ENCODE results near the gene RBM27. TPM values are rescaled to one million over a fixed set of nuclear protein-coding genes. Genes with fewer than 3 reads are reported as not detected.
"Not testable (repeated sequence)": the region's sequence is repeated elsewhere in the genome, so short reads cannot be mapped to it uniquely, and the experiment has no call there.

The RBM27 gene
- total RNA-seq, 4 donors from 2014 or later: 8.5 to 23.1 (median 13.9) TPM

DNA sequence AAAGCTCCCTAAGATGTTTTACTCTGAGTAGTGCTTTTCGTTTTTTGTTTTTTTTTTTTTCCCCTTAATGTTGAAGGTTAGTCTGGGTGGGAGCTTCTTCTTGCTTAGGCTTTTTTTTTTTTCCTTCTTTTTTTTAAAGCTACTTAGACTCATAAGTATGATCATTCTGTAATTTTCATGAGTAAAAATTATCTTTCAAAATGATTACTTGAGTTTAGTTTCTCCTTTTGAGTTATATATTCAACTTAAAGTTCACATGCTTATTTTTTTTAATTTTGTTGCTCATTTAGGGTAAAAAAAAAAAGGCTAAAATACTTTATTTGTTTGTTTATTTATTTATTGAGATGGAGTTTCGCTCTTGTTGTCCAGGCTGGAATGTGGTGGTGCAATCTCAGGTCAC is 2.9 kb downstream of the RBM27 start:
- no peak for DNase-seq
- WGBS, 2 donors: 50 to 67% methylated on average over 2 of the region's 2 CpGs
- intact Hi-C loops (cut with DNase I): no loop called here
- Histone ChIP-seq H3K4me1 (peaks cover 21 to 75% (median 31%) of the 10 kb centered on the region in 3 donors), H3K4me3 (no peak overlapping the region), H3K27ac (no peak overlapping the region), H3K9me3 (no peaks in the 10 kb centered on the region), H3K36me3 (no peaks in the 10 kb centered on the region), H3K27me3 (no peaks in the 10 kb centered on the region)
- no peak for TF ChIP-seq POLR2A (IDR thresholded peaks at IDR 0.05)

DNA sequence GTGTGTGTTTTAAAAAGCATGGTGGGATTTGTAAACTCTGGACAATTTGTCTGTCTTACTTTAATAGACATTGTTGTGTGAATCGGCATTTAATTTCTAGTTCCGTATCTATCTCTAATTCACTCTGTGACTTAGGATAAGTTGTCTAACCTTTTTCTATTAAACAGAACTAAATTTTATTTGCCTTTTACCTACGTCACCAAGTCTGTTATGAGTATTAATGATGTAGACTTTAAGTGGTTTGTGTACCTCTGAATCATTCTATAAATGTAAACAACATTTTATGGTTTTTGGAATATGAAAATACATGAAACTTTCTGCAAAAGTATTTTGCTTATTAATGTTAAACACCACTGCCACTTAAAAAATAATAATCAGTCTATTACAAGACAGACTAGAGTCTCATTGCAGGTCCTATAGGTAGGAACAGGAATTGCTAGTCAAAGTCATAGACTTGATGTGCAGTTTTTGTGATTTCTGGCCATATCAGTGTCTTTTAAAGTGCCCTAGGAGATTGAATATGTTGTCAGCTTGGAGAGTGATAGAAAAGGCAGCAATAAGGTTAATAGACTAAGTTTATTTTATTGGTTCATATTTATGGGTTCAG is 5.6 kb downstream of the RBM27 start:
- H3K4me1 ChIP-seq: peaks cover 14 to 70% (median 24%) of the 10 kb centered on the region in 3 donors
- no peak overlapping the region for H3K27ac ChIP-seq
- no peaks in the 10 kb centered on the region for H3K36me3 ChIP-seq
- H3K9me3 ChIP-seq: no peaks in the 10 kb centered on the region
- TF ChIP-seq POLR2A (IDR thresholded peaks at IDR 0.05): no peak
- TF ChIP-seq, protein P1, sequence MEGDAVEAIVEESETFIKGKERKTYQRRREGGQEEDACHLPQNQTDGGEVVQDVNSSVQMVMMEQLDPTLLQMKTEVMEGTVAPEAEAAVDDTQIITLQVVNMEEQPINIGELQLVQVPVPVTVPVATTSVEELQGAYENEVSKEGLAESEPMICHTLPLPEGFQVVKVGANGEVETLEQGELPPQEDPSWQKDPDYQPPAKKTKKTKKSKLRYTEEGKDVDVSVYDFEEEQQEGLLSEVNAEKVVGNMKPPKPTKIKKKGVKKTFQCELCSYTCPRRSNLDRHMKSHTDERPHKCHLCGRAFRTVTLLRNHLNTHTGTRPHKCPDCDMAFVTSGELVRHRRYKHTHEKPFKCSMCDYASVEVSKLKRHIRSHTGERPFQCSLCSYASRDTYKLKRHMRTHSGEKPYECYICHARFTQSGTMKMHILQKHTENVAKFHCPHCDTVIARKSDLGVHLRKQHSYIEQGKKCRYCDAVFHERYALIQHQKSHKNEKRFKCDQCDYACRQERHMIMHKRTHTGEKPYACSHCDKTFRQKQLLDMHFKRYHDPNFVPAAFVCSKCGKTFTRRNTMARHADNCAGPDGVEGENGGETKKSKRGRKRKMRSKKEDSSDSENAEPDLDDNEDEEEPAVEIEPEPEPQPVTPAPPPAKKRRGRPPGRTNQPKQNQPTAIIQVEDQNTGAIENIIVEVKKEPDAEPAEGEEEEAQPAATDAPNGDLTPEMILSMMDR (IDR thresholded peaks at IDR 0.05): peak in 1 of 6 experiments; percentile 27
- DNase-seq: no peak
- no peak overlapping the region for H3K4me3 ChIP-seq
- intact Hi-C loops (cut with DNase I): no loop called here
- H3K27me3 ChIP-seq: no peaks in the 10 kb centered on the region
- WGBS, 2 donors: 81 to 85% methylated on average over 3 of the region's 3 CpGs

DNA sequence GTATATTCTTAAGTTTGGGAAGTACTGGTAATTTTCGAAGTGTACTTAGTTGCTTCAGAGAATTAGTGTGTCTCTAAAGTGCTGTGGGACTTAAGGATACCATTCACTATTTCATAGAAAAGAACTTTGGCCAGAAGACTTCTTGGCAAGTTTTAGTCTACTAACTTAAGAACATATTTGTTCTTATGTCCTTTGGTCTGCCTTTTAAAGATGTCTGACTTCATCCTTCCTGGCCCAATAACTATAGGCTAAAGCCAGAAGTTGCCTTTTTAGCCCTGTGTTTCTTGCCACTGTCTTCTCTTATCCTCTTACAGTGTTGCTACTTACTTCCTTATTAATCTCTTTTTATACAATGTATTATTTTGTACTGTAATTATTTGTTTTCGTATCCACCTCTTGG is 6.3 kb downstream of the RBM27 start:
- DNase-seq: no peak
- no peaks in the 10 kb centered on the region for H3K36me3 ChIP-seq
- intact Hi-C loops (cut with DNase I): no loop called here
- H3K9me3 ChIP-seq: no peaks in the 10 kb centered on the region
- 83 to 84% methylated on average over 2 of the region's 2 CpGs for WGBS, 2 donors
- H3K27ac ChIP-seq: no peak overlapping the region
- no peaks in the 10 kb centered on the region for H3K27me3 ChIP-seq
- peaks cover 7 to 67% (median 19%) of the 10 kb centered on the region in 3 donors for H3K4me1 ChIP-seq
- H3K4me3 ChIP-seq: no peak overlapping the region
- TF ChIP-seq, protein P1 (IDR thresholded peaks at IDR 0.05): no peak
- TF ChIP-seq POLR2A (IDR thresholded peaks at IDR 0.05): no peak

DNA sequence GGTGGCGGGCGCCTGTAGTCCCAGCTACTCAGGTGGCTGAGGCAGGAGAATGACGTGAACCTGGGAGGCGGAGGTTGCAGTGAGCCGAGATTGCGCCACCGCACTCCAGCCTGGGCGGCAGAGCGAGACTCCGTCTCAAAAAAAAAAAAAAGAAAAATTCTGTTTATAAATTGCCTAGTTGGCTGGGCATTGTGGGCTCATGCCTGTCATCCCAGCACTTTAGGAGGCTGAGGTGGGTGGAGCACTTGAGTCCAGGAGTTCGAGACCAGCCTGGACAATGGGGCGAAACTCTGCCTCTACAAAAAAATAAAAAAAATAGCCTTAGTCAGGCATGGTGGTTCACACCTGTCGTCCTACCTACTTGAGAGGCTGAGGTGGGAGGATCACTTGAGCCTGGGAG is 7.4 kb downstream of the RBM27 start:
- H3K27ac ChIP-seq; H3K4me3 ChIP-seq; H3K9me3 ChIP-seq; DNase-seq; H3K27me3 ChIP-seq; H3K36me3 ChIP-seq; intact Hi-C loops (cut with DNase I): not testable (repeated sequence)
- H3K4me1 ChIP-seq: peaks cover 4 to 56% (median 12%) of the 10 kb centered on the region in 3 donors
- 91 to 98% methylated on average over 9 to 13 of the region's 13 CpGs for WGBS, 2 donors

DNA sequence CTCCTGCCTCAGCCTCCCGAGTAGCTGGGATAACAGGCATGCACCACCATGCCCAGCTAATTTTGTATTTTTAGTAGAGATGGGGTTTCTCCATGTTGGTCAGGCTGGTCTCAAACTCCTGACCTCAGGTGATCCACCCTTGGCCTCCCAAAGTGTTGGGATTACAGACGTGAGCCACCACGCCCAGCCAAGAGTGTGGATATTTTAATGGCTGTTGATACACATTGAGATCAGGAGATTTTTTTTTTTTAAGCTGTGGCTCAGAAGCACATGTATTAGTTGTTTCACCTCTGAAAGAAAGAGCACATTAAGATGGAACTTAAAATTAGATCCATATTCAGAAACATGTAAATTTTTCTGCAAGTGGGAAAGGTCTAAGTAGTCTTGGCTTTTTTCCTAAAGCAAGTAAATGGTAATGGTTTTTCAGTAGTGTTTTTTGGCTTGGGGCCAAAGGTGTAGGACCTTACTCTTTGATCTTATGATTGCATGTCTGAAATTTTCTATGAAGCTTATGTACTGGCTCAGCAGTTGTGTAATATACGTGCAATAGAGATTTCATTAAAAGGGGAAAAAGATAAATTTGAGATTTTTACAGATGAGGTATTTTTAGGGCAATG is 9.9 kb downstream of the RBM27 start:
- H3K9me3 ChIP-seq: no peaks in the 10 kb centered on the region
- no peak overlapping the region for H3K4me3 ChIP-seq
- DNase-seq: no peak
- H3K27ac ChIP-seq: no peak overlapping the region
- no peaks in the 10 kb centered on the region for H3K36me3 ChIP-seq
- TF ChIP-seq POLR2A (IDR thresholded peaks at IDR 0.05): no peak
- TF ChIP-seq, protein P1 (IDR thresholded peaks at IDR 0.05): no peak
- intact Hi-C loops (cut with DNase I): no loop called here
- WGBS, 2 donors: 52 to 64% methylated on average over 4 of the region's 4 CpGs
- peaks cover 2 to 33% (median 2%) of the 10 kb centered on the region in 3 donors for H3K4me1 ChIP-seq
- no peaks in the 10 kb centered on the region for H3K27me3 ChIP-seq

DNA sequence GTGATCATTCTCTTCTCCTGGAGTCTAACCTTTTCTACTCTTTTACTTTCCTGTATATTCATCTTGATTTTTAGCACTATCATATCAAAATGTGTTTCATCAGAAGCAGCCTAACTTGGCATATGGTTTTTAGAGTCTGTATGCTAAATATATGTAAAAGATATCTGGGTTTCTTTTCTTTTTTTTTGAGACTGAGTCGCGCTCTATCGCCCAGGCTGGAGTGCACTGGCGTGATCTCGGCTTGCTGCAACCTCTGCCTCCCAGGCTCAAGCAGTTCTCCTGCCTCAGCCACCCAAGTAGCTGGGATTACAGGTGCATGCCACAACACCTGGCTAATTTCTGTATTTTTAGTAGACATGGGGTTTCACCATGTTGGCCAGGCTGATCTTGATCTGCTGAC is 11.5 kb downstream of the RBM27 start:
- DNase-seq; H3K4me3 ChIP-seq; H3K27me3 ChIP-seq; H3K27ac ChIP-seq; intact Hi-C loops (cut with DNase I); H3K9me3 ChIP-seq: not testable (repeated sequence)
- WGBS, 2 donors: 82 to 96% methylated on average over 5 of the region's 5 CpGs
- H3K36me3 ChIP-seq: peaks cover 0 to 11% (median 0%) of the 10 kb centered on the region in 3 donors
- H3K4me1 ChIP-seq: peaks cover 0 to 17% (median 0%) of the 10 kb centered on the region in 3 donors
